OCI-LY1 (cell line): Measurements from ENCODE around the gene IQGAP2.

Experiments
- CTCF ChIP-seq: fragments of 200-600 bp; sonication (generic), shearing (Covaris generic); IDR thresholded peaks from 2 replicates; pipeline ENCODE4 v1.5.1; 2017; ENCODE audit warnings: mild to moderate bottlenecking, antibody characterized with exemption, low read length, moderate library complexity, mixed read lengths
- EZH2 ChIP-seq: fragments of 200-600 bp; sonication (generic), shearing (Covaris generic); IDR thresholded peaks from 2 replicates; pipeline ENCODE4 v1.8.0; 2017; ENCODE audit warnings: borderline replicate concordance, mixed run types, mild to moderate bottlenecking, antibody characterized with exemption, low read length, moderate library complexity, mixed read lengths

GRCh38 chr5:76746677-76747076 lies 343.6 kb downstream of the IQGAP2 start:
- no peak for TF ChIP-seq CTCF
- TF ChIP-seq EZH2 = no peak
